CD4-positive, alpha-beta memory T cell (primary cell): ENCODE data around the gene SERPINH1. TPM values are rescaled to one million over a fixed set of nuclear protein-coding genes. Genes with fewer than 3 reads are reported as not detected.
A peak's percentile ranks its signal among the peaks of the same experiment; 100 is the strongest.

Source experiments
- CTCF ChIA-PET: fragments of 350-600 bp; sonication (Branson Sonifier 250); formaldehyde crosslinking; loops from one replicate; lab custom pipeline; 2021; ENCODE audit warnings: inconsistent platforms; ENCODE audit not compliant: partially characterized antibody; lab: Charles Lee
- POLR2A ChIA-PET: fragments of 350-600 bp; sonication (Branson Sonifier 250); formaldehyde crosslinking; loops from one replicate; lab custom pipeline; 2021; ENCODE audit not compliant: partially characterized antibody; lab: Charles Lee
- DNase-seq, 5 donors: peaks; one replicate each; pipeline versions ENCODE4 v3.0.0 to v3.0.0-alpha.2; 2020 to 2022; ENCODE audit warnings: mixed read lengths in 1 of 5
- H3K27ac ChIP-seq: one replicate; pipeline ENCODE4 v1.7.0; 2013; ENCODE audit warnings: low read depth, low read length
- H3K27me3 ChIP-seq: 2 replicates; pipeline ENCODE4 v1.7.0; 2013; ENCODE audit warnings: mild to moderate bottlenecking, low read length, moderate library complexity; ENCODE audit not compliant: insufficient read depth
- H3K36me3 ChIP-seq: 2 replicates; pipeline ENCODE4 v1.7.0; 2013; ENCODE audit warnings: mild to moderate bottlenecking, low read length, moderate library complexity; ENCODE audit not compliant: insufficient read depth
- H3K4me1 ChIP-seq: 2 replicates; pipeline ENCODE4 v1.7.0; 2013; ENCODE audit warnings: mild to moderate bottlenecking, low read length, moderate library complexity; ENCODE audit not compliant: insufficient read depth
- H3K4me3 ChIP-seq, 2 donors: one replicate each; pipeline ENCODE4 v1.7.0; 2013; ENCODE audit warnings: low read length in 2 of 2, mild to moderate bottlenecking in 1 of 2
- H3K9me3 ChIP-seq, 2 donors: one replicate each; pipeline ENCODE4 v1.7.0; 2013; ENCODE audit warnings: low read length in 2 of 2, control low read depth in 1 of 2; ENCODE audit not compliant: control insufficient read depth in 1 of 2
- H3K27ac Mint-ChIP-seq, 7 donors: one replicate each; pipeline ENCODE4 v1.8.0; 2020 to 2021; ENCODE audit warnings: mixed read lengths in 7 of 7, mild to moderate bottlenecking in 6 of 7, inconsistent platforms in 3 of 7, moderate library complexity in 3 of 7
- H3K27me3 Mint-ChIP-seq, 2 donors: one replicate each; pipeline ENCODE4 v1.8.0; 2020 to 2021; ENCODE audit warnings: mixed read lengths in 2 of 2
- H3K36me3 Mint-ChIP-seq, 2 donors: one replicate each; pipeline ENCODE4 v1.8.0; 2020 to 2021; ENCODE audit warnings: mixed read lengths in 2 of 2, inconsistent platforms in 1 of 2, mild to moderate bottlenecking in 1 of 2
- H3K4me1 Mint-ChIP-seq, 4 donors: one replicate each; pipeline ENCODE4 v1.8.0; 2020 to 2021; ENCODE audit warnings: mixed read lengths in 4 of 4, mild to moderate bottlenecking in 1 of 4
- H3K4me3 Mint-ChIP-seq, 8 donors: one replicate each; pipeline ENCODE4 v1.8.0; 2020 to 2021; ENCODE audit warnings: mixed read lengths in 8 of 8, mild to moderate bottlenecking in 7 of 8, moderate library complexity in 6 of 8, inconsistent platforms in 3 of 8
- H3K9me3 Mint-ChIP-seq, 8 donors: one replicate each; pipeline ENCODE4 v1.8.0; 2020 to 2021; ENCODE audit warnings: mixed read lengths in 8 of 8, mild to moderate bottlenecking in 5 of 8, inconsistent platforms in 3 of 8, moderate library complexity in 1 of 8
- intact Hi-C: fragments of 100-400 bp; cut with micrococcal nuclease; formaldehyde crosslinking; loops from one replicate; pipeline ENCODE4 v1.15.1; 2023
- polyA plus RNA-seq, 2 donors: library from polyadenylated mRNA; unstranded; fragments of 300-500 nt; fragmentation: Illumina TruSeq; gene quantifications; one replicate each; pipeline ENCODE4 v1.2.3, GENCODE V29; 2021
- total RNA-seq, 2 experiments: library from RNA; stranded (reverse); gene quantifications; one replicate each; pipeline ENCODE4 v1.2.3, GENCODE V29; 2021

SERPINH1 gene
- total and polyA plus RNA-seq, 4 experiments from 2014 or later = 1.1 to 16.2 (median 11.3) TPM

DNA sequence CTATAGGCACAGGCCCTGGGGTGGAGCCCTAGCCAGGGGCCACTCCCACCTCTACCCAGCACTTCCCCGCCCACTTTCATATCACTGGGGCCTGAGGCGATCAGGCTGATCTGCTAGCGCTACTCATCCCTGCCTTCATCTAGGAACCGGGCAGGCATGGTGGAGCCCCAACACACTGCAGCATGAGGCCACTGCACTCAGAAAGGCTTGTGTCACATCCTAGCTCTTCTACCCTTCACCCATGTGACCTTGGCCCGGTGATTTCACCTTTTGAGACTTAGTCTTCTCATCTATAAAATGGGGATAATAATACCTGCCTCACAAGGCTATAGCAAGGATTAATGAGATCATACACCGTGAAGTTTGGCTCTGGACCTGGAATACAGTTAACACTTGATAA lies 18.2 kb upstream of the SERPINH1 start:
- no peaks in the 10 kb centered on the region for H3K9me3 ChIP-seq
- ChIA-PET POLR2A (no interaction called here), CTCF (interaction anchor here (0.6 to 2.3 kb wide), 3 partner anchors 11 to 670 kb away, joined by 3 to 11 read pairs (median 4); no protein-coding TSS in a partner anchor)
- H3K9me3 Mint-ChIP-seq = peaks cover 0 to 1% (median 0%) of the 10 kb centered on the region in 8 donors
- H3K27me3 Mint-ChIP-seq = peaks cover 0 to 3% of the 10 kb centered on the region in 2 donors
- H3K4me3 ChIP-seq = no peak overlapping the region
- H3K36me3 ChIP-seq = no peaks in the 10 kb centered on the region
- H3K36me3 Mint-ChIP-seq = no peaks in the 10 kb centered on the region
- no peak overlapping the region for H3K4me3 Mint-ChIP-seq
- H3K27me3 ChIP-seq = no peaks in the 10 kb centered on the region
- H3K4me1 ChIP-seq = no peaks in the 10 kb centered on the region
- intact Hi-C loops = no loop called here
- peak overlapping the region in 1 of 7 donors; percentile 29 for H3K27ac Mint-ChIP-seq
- H3K27ac ChIP-seq = no peak overlapping the region
- no peaks in the 10 kb centered on the region for H3K4me1 Mint-ChIP-seq
- DNase-seq = no peak

DNA sequence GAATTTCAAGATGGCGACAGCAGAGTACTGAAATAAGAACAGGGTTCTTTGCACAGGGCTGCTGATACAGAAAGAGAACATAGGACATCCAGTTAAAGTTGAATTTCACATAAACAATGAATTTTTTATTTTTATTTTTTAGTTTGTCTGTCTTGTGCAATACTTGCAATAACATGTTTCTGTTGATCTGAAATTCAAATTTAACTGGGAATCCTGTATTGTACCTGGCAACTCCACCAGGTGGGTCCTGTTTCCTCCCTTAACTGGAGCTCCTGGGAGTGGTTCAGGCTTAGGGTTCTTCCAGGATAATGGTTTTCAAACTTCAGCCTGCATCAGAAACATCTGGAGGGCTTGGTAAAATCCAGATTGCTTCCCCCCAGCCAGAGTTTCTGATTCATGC lies 14.9 kb upstream of the SERPINH1 start:
- CTCF ChIA-PET = interaction anchor here (0.8 to 1.4 kb wide), 2 partner anchors 14 to 48 kb away, joined by 3 to 4 read pairs; no protein-coding TSS in a partner anchor
- POLR2A ChIA-PET = no interaction called here

DNA sequence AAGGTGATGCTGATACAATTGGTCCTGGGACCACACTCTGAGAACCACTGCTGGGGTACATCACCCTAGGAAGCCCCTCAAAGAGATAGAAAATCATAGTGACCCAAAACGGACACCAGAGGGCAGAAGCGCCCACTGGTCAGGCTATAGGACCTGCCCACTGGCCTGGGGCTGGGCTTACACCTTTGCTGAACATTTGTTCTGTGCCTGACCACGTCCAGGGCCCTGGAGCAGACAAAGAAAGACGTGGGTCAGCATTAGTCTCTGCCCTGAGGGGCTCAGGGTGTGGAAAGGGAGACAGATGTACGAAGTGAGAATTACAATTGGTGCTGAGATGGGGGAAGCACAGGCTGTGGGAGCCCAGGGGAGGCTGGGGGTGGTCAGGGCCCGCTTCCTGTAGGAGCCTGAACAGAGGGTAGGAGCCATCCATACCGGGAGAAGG lies 14.4 kb upstream of the SERPINH1 start:
- peaks cover 0 to 3% (median 0%) of the 10 kb centered on the region in 4 donors for H3K4me1 Mint-ChIP-seq
- ChIA-PET POLR2A (no interaction called here), CTCF (interaction anchor here (0.8 to 1.1 kb wide), 2 partner anchors 12 to 13 kb away, joined by 3 to 4 read pairs; no protein-coding TSS in a partner anchor)
- H3K27ac Mint-ChIP-seq = no peak overlapping the region
- Histone ChIP-seq H3K4me3 (no peak overlapping the region), H3K36me3 (no peaks in the 10 kb centered on the region), H3K27ac (no peak overlapping the region), H3K27me3 (no peaks in the 10 kb centered on the region), H3K9me3 (no peaks in the 10 kb centered on the region), H3K4me1 (no peaks in the 10 kb centered on the region)
- H3K4me3 Mint-ChIP-seq = no peak overlapping the region
- DNase-seq = no peak
- H3K9me3 Mint-ChIP-seq = peaks cover 0 to 1% (median 0%) of the 10 kb centered on the region in 8 donors
- intact Hi-C loops = loop anchor here (1.0 kb wide), 2 partner anchors 30 to 45 kb away; no protein-coding TSS in a partner anchor
- H3K36me3 Mint-ChIP-seq = no peaks in the 10 kb centered on the region
- peaks cover 0 to 3% of the 10 kb centered on the region in 2 donors for H3K27me3 Mint-ChIP-seq

More for the DNA sequence above, 14.9 kb upstream of the SERPINH1 start:
- peaks cover 0 to 3% (median 0%) of the 10 kb centered on the region in 4 donors for H3K4me1 Mint-ChIP-seq
- H3K9me3 ChIP-seq = no peaks in the 10 kb centered on the region
- no peaks in the 10 kb centered on the region for H3K36me3 Mint-ChIP-seq
- H3K27me3 ChIP-seq = no peaks in the 10 kb centered on the region
- H3K27me3 Mint-ChIP-seq = peaks cover 0 to 3% of the 10 kb centered on the region in 2 donors
- no peak overlapping the region for H3K4me3 Mint-ChIP-seq
- intact Hi-C loops = loop anchor here (1.0 kb wide), 2 partner anchors 30 to 45 kb away; no protein-coding TSS in a partner anchor
- H3K27ac Mint-ChIP-seq = no peak overlapping the region
- no peak overlapping the region for H3K27ac ChIP-seq
- peaks cover 0 to 1% (median 0%) of the 10 kb centered on the region in 8 donors for H3K9me3 Mint-ChIP-seq
- no peak for DNase-seq
- H3K4me3 ChIP-seq = no peak overlapping the region
- no peaks in the 10 kb centered on the region for H3K4me1 ChIP-seq
- no peaks in the 10 kb centered on the region for H3K36me3 ChIP-seq

DNA sequence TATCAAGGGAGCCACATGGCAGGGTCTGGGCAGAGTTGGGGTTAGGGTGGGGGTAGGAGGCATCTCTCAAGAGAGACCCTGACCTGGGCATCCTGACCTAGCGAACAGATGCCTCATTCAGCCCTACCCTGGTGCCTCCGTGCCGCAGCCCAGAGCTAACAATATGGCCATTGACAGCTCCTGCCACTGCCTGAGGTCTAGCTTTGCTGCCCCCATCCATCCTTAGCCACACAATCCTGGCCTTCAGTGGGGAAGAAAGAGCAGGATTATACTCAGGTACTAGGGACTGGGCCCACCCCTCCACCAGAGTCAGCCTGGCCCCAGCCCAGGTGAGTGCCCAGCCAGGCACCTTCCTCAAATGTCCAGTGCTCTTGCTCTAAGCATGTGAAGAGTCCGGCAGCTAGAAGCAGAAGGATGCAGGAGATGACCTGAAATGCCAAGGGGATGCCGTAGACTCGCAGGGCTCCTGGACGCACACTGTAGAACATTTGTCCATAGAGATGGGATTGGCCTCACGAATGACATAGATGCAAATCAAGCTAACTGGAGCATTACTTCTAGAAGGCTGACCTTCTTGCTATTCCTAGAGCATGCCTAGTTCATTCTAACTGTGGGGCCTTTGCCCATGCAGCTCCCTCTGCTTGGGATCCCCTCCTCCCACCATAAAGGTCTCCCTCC lies 13.3 kb upstream of the SERPINH1 start:
- H3K4me3 Mint-ChIP-seq = no peak overlapping the region
- Histone ChIP-seq H3K27ac (no peak overlapping the region), H3K4me3 (no peak overlapping the region), H3K4me1 (no peaks in the 10 kb centered on the region), H3K9me3 (no peaks in the 10 kb centered on the region), H3K36me3 (no peaks in the 10 kb centered on the region), H3K27me3 (no peaks in the 10 kb centered on the region)
- ChIA-PET CTCF (interaction anchor here (0.6 to 1.5 kb wide), 7 partner anchors 11 to 298 kb away, joined by 3 to 5 read pairs (median 4); no protein-coding TSS in a partner anchor), POLR2A (no interaction called here)
- H3K27ac Mint-ChIP-seq = no peak overlapping the region
- H3K9me3 Mint-ChIP-seq = peaks cover 0 to 1% (median 0%) of the 10 kb centered on the region in 8 donors
- intact Hi-C loops = no loop called here
- no peaks in the 10 kb centered on the region for H3K36me3 Mint-ChIP-seq
- H3K4me1 Mint-ChIP-seq = peaks cover 0 to 3% (median 0%) of the 10 kb centered on the region in 4 donors
- H3K27me3 Mint-ChIP-seq = peaks cover 0 to 3% of the 10 kb centered on the region in 2 donors
- DNase-seq = no peak

DNA sequence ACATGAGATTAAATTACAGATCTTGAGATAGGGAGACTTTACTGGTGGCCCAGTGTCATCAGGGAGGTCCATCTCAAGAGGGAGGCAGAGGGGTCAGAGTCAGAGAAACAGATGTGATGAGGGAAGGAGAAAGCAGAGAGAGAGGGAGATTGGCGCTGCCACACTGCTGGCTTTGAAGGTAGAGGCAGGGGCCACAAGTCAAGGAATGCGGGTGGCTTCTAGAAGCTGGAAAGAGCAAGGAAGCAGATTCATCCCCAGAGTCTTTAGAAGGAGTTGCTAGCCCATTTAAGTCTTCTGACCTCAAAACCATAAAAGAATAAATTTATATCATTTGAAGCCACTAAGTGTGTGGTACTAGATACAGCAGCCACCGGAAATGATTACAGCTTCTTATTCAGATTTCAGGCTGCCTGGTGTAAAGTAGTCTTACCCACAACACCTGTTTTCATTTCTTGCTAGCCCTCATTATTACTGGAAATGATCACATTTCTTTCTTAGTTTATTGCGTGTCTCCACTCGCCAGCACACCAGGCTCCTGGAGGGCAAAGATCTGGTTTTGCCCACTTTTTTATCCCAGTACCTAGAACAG lies 12.6 kb upstream of the SERPINH1 start:
- H3K9me3 ChIP-seq = no peaks in the 10 kb centered on the region
- H3K36me3 ChIP-seq = no peaks in the 10 kb centered on the region
- no peak overlapping the region for H3K27ac ChIP-seq
- H3K27me3 Mint-ChIP-seq = peaks cover 0 to 1% of the 10 kb centered on the region in 2 donors
- peaks cover 0 to 3% (median 0%) of the 10 kb centered on the region in 4 donors for H3K4me1 Mint-ChIP-seq
- H3K4me1 ChIP-seq = no peaks in the 10 kb centered on the region
- peaks cover 0 to 1% (median 0%) of the 10 kb centered on the region in 8 donors for H3K9me3 Mint-ChIP-seq
- H3K27me3 ChIP-seq = no peaks in the 10 kb centered on the region
- intact Hi-C loops = no loop called here
- no peak overlapping the region for H3K4me3 Mint-ChIP-seq
- H3K27ac Mint-ChIP-seq = peak overlapping the region in 1 of 7 donors; percentile 60
- ChIA-PET CTCF (interaction anchor here (0.7 to 1.5 kb wide), 6 partner anchors 12 to 103 kb away, joined by 3 to 5 read pairs (median 4); partner anchors contain the start of gene SERPINH1), POLR2A (no interaction called here)
- no peaks in the 10 kb centered on the region for H3K36me3 Mint-ChIP-seq
- no peak overlapping the region for H3K4me3 ChIP-seq
- no peak for DNase-seq

DNA sequence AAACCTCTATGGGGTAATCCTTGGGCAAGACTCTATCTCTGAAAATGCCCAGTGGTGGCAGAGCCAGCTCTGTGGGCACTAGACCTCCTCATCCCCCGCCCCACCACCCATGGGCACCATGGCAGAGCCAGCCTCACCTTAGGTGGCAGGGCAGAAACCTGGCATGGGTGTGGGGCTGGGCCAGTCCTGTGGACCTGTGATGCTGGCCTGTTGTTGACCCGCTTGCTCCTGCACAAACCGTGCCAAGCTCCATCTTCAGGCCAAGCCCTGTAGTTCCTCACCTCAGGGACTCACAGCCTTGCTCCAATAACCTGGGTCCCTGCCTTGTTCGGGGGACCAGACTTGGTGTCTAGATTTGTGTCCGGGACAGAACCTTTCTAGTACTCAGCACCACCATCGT lies 8.9 kb upstream of the SERPINH1 start:
- H3K4me1 ChIP-seq = no peaks in the 10 kb centered on the region
- no peak overlapping the region for H3K27ac ChIP-seq
- H3K36me3 ChIP-seq = no peaks in the 10 kb centered on the region
- no peak for DNase-seq
- no peak overlapping the region for H3K4me3 ChIP-seq
- H3K9me3 ChIP-seq = no peaks in the 10 kb centered on the region
- Mint-ChIP-seq H3K4me3 (no peak overlapping the region), H3K9me3 (no peaks in the 10 kb centered on the region), H3K27me3 (no peaks in the 10 kb centered on the region), H3K27ac (no peak overlapping the region), H3K36me3 (no peaks in the 10 kb centered on the region), H3K4me1 (peaks cover 0 to 3% (median 0%) of the 10 kb centered on the region in 4 donors)
- intact Hi-C loops = no loop called here
- ChIA-PET CTCF (interaction anchor here (1.0 kb wide), 1 partner anchor 145 kb away, joined by 3 read pairs; no protein-coding TSS in a partner anchor), POLR2A (interaction anchor here (1.4 kb wide), 1 partner anchor 9 kb away, joined by 9 read pairs; the partner anchor contains the start of gene SERPINH1)
- no peaks in the 10 kb centered on the region for H3K27me3 ChIP-seq

DNA sequence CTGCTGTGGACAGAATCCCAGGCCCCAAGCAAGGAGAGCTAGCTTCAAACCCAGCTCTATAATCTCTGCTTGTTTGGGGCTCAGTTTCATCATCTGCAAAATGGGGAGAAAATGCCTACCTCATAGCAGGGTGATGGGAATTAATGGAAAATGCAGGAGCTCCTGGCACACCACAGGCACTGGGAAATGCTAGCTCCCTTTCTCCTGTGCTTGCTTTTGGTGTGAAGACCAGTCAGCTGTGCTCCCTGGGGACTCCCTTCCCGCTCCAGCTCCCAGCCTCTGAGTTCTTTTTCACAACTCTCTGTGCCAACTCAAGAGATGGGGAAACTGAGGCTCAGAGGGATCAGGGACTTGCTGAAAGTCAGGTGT lies 8.2 kb upstream of the SERPINH1 start:
- POLR2A ChIA-PET = interaction anchor here (0.6 to 1.4 kb wide), 2 partner anchors 8 to 13 kb away, joined by 3 to 9 read pairs; partner anchors contain the start of gene SERPINH1
- H3K27ac ChIP-seq = no peak overlapping the region
- intact Hi-C loops = no loop called here
- no peaks in the 10 kb centered on the region for H3K9me3 Mint-ChIP-seq
- no peaks in the 10 kb centered on the region for H3K27me3 Mint-ChIP-seq
- DNase-seq = no peak
- peaks cover 0 to 3% (median 0%) of the 10 kb centered on the region in 4 donors for H3K4me1 Mint-ChIP-seq
- H3K36me3 Mint-ChIP-seq = no peaks in the 10 kb centered on the region
- no peak overlapping the region for H3K4me3 ChIP-seq
- no peaks in the 10 kb centered on the region for H3K4me1 ChIP-seq
- no peaks in the 10 kb centered on the region for H3K36me3 ChIP-seq
- H3K9me3 ChIP-seq = no peaks in the 10 kb centered on the region
- no peaks in the 10 kb centered on the region for H3K27me3 ChIP-seq
- H3K27ac Mint-ChIP-seq = no peak overlapping the region
- CTCF ChIA-PET = interaction anchor here (1.0 to 1.2 kb wide), 2 partner anchors 23 to 146 kb away, joined by 3 read pairs; no protein-coding TSS in a partner anchor
- no peak overlapping the region for H3K4me3 Mint-ChIP-seq
